GM18502 (cell line): ENCODE results near the gene PRR3.
"Not testable (repeated sequence)": the region's sequence is repeated elsewhere in the genome, so short reads cannot be mapped to it uniquely, and the experiment has no call there.

Experiments
- ATAC-seq: cut with Tn5 transposase; IDR thresholded peaks from one replicate; pipeline ENCODE4 v1.9.1; 2021; ENCODE audit warnings: mild to moderate bottlenecking; ENCODE audit not compliant: unreplicated experiment, poor library complexity

PRR3 gene

DNA sequence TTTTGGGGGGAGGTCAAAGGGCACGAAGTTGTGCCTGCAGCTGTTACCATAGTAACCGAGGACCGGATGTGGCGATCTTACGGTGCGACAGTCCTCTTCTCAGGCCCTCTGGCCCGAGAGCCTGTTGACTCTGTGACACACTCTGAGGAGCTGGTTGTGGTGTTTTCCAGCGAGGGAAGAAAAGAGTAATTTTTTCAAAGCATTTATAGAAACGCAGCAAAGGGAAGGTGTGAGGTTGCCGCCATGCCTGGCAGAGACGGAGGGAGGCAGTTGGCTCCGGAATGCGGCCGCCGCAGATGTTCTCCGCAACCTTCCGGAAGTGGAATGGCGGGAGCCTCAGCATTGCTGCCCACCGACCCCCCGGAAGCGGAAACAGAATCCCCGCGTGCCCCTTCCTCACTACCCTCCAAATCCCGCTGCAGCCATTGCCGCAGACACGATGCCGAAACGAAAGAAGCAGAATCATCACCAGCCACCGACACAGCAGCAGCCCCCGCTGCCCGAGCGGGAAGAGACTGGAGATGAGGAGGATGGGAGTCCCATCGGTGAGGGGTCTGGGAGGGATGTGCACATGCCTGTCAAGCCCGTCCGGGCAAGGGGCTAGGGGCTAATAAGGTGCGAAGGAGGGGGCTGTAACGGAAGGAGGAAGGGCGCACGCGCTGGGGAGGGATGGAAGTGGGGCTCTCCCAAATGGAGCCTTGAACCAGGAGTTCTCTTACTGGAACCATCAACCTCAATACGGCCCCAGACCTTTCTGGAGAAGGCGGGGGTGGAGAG, at the start of gene PRR3:
TSS of gene PRR3 (plus strand) at position 390 of the 777 bp plus-strand sequence. CDS start at position 440, 50 bp downstream.
- ATAC-seq = peak; percentile 56

DNA sequence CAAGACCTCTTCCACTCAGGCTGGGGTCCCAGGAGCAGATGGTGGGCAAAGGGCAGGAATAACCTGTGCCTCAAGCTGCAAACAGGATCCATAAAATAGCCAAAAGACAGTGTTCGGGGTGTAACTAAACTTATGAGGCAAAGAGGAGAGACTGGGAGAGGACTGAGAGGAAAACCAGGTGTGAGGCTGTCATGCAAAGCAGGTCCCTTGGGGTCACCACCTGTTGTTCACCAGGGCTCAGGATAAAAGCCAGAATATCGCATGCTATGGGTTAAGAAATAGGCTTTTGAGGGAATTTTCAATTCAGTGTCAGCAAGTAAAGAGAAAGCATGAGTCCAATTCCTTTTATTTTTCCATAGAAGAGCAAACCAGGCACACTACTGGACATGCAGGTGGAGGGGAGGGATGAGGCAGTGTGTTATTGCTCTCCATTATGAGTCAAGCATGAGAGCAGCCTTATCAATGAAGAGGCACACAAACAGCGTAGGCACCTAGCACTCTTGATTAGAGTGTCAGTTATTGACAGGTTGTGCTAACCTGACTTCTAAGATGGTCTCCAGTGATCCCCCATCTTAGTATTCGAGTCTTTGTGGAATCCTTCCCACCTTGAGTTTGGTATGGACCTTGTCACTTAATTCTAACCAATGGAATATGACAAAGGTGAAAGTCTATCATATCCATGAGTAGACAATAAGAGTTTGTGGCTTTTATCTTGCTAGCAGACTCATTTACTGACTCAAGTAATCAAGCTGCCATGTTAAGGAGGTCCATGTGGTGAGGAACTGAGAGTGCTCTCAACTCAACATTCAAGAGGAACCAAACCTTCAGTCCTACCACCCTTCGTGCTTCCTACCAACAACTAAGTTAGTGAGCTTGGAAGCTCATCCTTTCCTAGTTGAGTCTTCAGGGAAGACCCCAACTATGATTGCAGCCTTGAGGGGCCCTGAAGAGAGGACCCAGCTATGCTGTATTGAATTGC, 49.0 kb upstream of the PRR3 start:
- ATAC-seq = no peak

DNA sequence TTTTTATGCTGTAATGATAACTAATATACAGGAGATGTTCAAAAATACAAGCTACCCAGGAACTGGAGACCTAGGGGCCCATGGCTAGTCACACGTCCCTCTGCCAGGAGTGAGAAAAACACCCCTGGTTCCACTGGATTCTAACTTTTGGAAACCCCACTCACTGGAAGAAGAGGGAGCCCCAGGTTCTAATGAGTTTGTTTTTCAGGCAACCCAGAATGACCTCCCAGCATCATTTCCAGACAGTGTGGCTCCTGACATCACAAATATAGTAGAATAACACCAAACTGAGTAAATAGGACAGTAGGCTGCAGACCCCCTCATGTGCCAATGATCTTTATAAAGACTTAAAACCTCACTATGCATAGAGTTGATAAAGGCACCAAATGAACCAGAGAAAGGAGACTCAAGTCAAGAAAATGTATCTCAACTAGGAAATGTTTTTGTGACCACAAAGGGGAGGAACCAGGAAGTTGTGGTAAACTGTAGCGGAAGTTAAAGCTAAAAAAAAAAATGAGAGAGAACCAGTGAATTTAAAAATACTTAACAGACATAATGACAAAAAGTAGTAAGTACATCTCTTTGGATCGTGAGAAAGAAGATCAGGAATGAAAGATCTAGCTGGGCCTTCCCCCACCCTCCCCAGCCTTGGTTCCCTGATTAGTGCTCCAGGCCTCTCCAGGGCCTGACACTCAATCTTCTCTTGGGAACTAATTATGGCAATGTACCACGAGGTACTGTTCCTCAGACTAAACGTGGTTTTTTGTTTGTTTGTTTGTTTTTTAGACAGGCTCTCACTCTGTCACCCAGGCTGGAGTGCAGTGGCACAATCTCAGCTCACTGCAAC, 48.0 kb upstream of the PRR3 start:
- no peak for ATAC-seq

DNA sequence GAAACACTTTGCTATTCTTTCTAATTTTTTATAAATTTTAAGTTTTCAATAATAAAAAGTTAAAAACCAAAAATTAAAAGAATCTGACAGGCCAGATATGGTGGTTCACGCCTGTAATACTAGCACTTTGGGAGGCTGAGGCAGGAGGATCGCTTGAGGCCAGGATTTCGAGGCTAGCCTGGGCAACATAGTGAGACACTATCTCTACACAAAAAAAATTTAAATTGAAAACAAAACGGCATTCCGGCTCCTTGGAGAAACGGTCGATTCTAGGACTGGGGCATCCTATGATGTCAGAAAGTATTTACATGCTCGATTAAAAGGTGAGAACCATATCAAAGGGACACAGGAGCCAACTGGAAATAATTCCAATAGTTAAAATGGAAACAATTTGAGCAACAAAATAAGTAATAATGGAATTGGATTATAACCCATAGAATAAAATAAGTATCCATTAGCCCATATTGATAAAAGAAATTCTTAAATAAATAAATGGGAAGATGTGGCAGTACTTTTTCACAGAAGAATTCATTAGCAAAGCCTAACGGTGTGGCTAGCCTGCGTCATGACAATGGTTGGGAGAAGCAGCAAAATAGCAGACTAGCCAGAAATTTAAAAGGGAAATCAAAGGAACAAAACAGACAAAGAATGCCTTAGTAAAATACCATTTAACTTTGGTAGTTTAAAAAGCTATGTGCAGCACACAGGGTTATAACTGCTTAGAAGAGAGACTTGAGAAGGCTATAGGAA, 46.5 kb upstream of the PRR3 start:
- no peak for ATAC-seq

GRCh38 chr6:30511169-30511546, 45.9 kb upstream of the PRR3 start:
- no peak for ATAC-seq

DNA sequence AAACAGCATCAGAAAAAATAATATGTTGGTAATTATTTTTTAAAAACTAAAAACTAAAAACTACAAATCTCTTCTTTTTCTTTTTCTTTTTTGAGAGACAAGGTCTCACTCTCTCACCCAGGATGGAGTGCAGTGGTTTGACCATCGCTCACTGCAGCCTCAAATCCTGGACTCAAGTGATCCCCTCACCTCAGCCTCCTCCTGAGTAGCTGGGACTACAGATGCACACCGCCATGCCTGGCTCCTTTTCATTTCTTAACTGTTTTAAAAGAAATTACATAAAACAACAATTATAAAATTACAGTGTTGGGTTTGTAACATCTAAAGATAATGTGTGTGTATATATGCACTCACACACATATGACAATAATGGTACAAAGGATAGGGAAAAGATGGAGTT, 43.6 kb upstream of the PRR3 start:
- ATAC-seq = no peak

DNA sequence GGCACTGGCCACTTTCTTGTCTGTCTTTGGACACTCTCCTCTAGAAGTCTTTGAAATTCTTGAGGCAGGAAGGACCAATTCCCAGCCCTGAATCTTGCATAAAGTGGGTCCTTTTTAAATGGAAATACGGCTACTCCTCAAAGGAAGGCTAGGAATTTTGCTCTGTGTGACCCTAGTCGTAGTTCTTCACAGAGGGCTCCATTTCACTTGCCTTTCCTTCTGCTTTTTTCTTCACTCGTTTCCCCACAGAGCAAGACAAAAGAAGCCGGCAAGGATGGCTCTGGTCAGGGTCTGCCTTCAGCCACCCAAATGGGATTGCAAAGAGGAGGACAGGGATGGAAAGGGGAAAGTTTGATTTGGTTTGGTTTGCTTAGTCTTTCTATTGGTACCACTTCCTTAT, 42.0 kb upstream of the PRR3 start:
- no peak for ATAC-seq

DNA sequence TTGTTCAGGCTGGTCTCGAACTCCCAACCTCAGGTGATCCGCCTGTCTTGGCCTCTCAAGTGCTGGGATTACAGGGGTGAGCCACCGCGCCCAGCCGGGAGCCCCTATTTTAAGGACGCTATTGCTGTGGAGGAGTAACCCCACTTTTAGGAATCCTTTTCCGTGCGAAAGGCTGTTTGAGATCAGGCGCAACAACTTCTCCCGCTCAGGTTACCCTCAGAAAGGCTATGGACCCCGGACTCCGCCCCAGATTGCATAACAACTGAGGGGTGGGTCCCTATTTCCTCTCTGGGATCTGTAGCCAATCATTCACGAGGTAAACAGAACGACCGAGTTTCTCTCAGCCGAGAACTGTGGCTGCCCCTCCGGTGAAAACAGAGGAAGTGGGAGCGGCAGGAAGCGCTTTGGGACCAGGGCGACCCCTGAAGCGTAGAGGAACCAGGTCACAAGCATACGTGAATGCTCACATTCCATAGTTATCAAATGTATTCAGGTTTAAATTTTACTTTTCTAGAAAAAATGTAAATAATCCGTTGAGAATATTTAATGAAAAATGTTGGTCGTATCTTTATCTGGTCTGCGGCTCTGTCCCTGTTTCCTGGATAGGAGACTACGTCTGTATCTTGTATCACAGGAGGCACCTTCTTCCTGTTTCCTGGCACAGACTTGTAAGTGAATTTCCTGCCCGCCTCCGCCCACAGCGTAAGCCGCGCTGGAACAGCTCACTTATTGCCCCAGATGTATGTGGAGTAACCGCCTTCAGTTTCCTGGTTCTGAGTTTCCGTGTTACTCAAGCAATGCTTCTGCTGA, 40.9 kb upstream of the PRR3 start:
- peak; percentile 76 for ATAC-seq

GRCh38 chr6:30516754-30517076, 40.4 kb upstream of the PRR3 start:
- not testable (repeated sequence) for ATAC-seq

GRCh38 chr6:30517767-30518504, 39.2 kb upstream of the PRR3 start:
- ATAC-seq = not testable (repeated sequence)

DNA sequence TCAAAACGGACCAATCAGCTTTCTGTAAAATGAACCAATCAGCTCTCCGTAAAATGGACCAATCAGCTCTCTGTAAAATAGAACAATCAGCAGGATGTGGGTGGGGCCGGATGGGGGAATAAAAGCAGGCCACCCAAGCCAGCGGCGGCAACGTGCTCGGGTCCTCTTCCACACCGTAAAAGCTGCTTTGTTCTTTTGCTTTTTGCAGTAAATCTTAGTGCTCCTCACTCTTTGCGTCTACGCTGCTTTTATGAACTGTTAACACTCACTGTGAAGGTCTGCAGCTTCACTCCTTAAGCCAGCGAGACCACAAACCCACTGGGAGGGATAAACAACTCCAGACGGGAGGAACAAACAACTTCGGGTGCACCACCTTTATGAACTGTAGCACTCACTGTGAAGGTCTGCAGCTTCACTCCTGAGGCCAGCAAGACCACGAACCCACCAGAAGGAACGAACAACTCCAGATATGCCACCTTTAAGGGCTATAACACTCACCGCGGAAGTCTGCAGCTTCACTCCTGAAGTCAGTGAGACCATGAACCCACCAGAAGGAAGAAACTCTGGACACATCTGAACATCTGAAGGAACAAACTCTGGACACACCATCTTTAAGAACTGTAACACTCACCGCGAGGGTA, 38.5 kb upstream of the PRR3 start:
- not testable (repeated sequence) for ATAC-seq

DNA sequence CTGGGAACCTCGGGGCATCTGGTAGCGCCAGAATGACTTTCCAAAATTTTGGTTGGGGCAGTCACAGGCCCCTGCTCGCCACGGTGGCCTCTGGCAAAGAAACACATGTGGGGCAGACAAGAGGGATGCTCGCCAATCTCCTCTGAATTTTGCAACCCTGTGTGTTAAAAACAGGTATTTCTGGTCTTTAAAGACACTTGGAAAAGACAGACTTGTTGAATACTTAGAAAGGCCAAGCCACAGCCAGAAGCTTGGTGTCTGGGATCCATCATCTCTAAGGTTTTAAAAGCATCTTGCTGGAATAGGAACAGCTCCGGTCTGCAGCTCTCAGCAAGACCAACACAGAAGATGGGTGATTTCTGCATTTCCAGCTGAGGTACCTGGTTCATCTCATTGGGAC, 36.6 kb upstream of the PRR3 start:
- ATAC-seq = no peak

GRCh38 chr6:30521082-30521481, 36.0 kb upstream of the PRR3 start:
- not testable (repeated sequence) for ATAC-seq

DNA sequence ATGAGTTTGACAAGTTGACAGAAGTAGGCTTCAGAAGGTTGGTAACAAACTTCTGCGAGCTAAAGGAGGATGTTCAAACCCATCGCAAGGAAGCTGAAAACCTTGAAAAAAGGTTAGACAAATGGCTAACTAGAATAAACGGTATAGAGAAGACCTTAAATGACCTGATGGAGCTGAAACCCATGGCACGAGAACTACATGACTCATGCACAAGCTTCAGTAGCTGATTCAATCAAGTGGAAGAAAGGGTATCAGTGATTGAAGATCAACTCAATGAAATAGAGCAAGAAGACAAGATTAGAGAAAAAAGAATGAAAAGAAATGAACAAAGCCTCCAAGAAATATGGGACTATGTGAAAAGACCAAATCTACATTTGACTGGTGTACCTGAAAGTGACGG, 35.1 kb upstream of the PRR3 start:
- ATAC-seq = not testable (repeated sequence)

DNA sequence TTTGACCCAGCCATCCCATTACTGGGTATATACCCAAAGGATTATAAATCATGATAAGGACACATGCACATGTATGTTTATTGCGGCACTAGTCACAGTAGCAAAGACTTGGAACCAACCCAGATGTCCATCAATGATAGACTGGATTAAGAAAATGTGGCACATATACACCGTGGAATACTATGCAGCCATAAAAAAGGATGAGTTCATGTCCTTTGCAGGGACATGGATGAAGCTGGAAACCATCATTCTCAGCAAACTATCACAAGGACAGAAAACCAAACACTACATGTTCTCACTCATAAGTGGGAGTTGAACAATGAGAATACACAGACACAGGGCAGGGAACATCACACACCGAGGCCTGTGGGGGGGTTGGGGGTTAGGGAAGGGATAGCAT, 30.7 kb upstream of the PRR3 start:
- not testable (repeated sequence) for ATAC-seq

- not testable (repeated sequence) for ATAC-seq
Measured at GRCh38 chr6:30529349-30529875, 27.7 kb upstream of the PRR3 start.

GRCh38 chr6:30530014-30530413, 27.1 kb upstream of the PRR3 start:
- ATAC-seq = no peak
